Right lobe of liver (tissue), 4 donors: ENCODE results near the gene STH.

Source experiments
- CTCF ChIP-seq, 4 donors: fragments of 200-600 bp in 3 of 4; fragments of 450-650 bp in 1 of 4; IDR thresholded peaks; one replicate each; pipeline versions ENCODE4 v1.5.1 to v1.8.0; 2016 to 2022; ENCODE audit warnings: antibody characterized with exemption in 4 of 4, mild to moderate bottlenecking in 2 of 4
- POLR2A ChIP-seq: fragments of 450-650 bp; IDR thresholded peaks from one replicate; pipeline ENCODE4 v1.6.1; 2017; ENCODE audit warnings: antibody characterized with exemption, mild to moderate bottlenecking
- donor health status: DM: no; HTN: no; CAD: no.
- donor health status: DM: no; HTN: no; CAD: no.
- donor health status: DM: no; HTN: yes; CAD: no.

DNA sequence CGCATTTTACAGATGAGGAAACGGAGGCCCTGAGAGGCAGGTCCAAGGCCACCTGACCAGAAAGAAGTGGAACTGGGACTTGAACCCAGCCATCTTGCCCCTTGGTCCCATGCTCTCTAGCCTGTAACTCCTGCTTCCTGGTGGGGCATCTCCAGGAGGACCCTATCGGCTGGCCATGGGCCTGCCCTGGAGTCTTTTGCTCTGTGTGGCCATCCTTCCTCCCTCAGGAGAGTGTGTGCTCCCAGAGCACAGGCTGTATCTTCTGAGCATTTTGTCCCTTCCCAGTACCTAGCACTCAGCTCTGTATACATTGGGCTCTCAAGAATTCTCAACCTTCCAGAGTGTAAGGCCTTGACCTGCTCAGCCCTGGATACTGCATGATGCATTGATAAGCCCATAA is 28.4 kb upstream of the STH start:
- TF ChIP-seq CTCF (IDR thresholded peaks at IDR 0.05) (no peak), POLR2A (no peak)
